Activated naive CD8-positive, alpha-beta T cell treated with anti-CD3 and anti-CD28 coated beads, Interleukin-2, amount 50 U/mL, for 24 hours (primary cell): ENCODE results near the gene ZNF791.
"Not testable (repeated sequence)": the region's sequence is repeated elsewhere in the genome, so short reads cannot be mapped to it uniquely, and the experiment has no call there.

Source experiments
- ATAC-seq: fragments of 150-1000 bp; cut with Tn5 transposase; one replicate; pipeline ENCODE4 v1.10.0; 2021
- DNase-seq: peaks from one replicate; pipeline ENCODE4 v3.0.0; 2021
- H3K27ac Mint-ChIP-seq: one replicate; pipeline ENCODE4 v1.8.0; 2021; ENCODE audit warnings: mild to moderate bottlenecking, mixed read lengths
- H3K27me3 Mint-ChIP-seq: one replicate; pipeline ENCODE4 v1.8.0; 2021; ENCODE audit warnings: mixed read lengths
- H3K36me3 Mint-ChIP-seq: one replicate; pipeline ENCODE4 v1.8.0; 2021; ENCODE audit warnings: low read depth, mixed read lengths
- H3K4me1 Mint-ChIP-seq: one replicate; pipeline ENCODE4 v1.8.0; 2021; ENCODE audit warnings: mixed read lengths
- H3K4me3 Mint-ChIP-seq: one replicate; pipeline ENCODE4 v1.8.0; 2021; ENCODE audit warnings: mild to moderate bottlenecking, moderate library complexity, mixed read lengths
- H3K9me3 Mint-ChIP-seq: one replicate; pipeline ENCODE4 v1.8.0; 2021; ENCODE audit warnings: mixed read lengths

ZNF791 gene

GRCh38 chr19:12668346-12668745 is 57.6 kb downstream of the ZNF791 start:
- H3K27ac Mint-ChIP-seq, result peak overlapping the region; percentile 98

GRCh38 chr19:12668932-12669269 is 58.2 kb downstream of the ZNF791 start:
- peaks cover 56% of the 10 kb centered on the region for H3K4me1 Mint-ChIP-seq
- H3K4me3 Mint-ChIP-seq, result peak overlapping the region; percentile 96
- DNase-seq (peak; percentile 67), ATAC-seq (no peak)
- no peaks in the 10 kb centered on the region for H3K27me3 Mint-ChIP-seq
- peaks cover 20% of the 10 kb centered on the region for H3K36me3 Mint-ChIP-seq
- no peaks in the 10 kb centered on the region for H3K9me3 Mint-ChIP-seq
- peak overlapping the region; percentile 98 for H3K27ac Mint-ChIP-seq

More at GRCh38 chr19:12668346-12668745, 57.6 kb downstream of the ZNF791 start:
- ATAC-seq, result no peak
- peaks cover 56% of the 10 kb centered on the region for H3K4me1 Mint-ChIP-seq
- no peaks in the 10 kb centered on the region for H3K9me3 Mint-ChIP-seq
- H3K36me3 Mint-ChIP-seq, result peaks cover 24% of the 10 kb centered on the region
- no peak for DNase-seq
- H3K4me3 Mint-ChIP-seq, result peak overlapping the region; percentile 96
- H3K27me3 Mint-ChIP-seq, result no peaks in the 10 kb centered on the region

GRCh38 chr19:12669270-12670158 is 58.8 kb downstream of the ZNF791 start:
- Mint-ChIP-seq H3K27ac (peak overlapping the region; percentile 98), H3K36me3 (peaks cover 20% of the 10 kb centered on the region), H3K4me1 (peaks cover 53% of the 10 kb centered on the region), H3K27me3 (no peaks in the 10 kb centered on the region), H3K9me3 (no peaks in the 10 kb centered on the region), H3K4me3 (peak overlapping the region; percentile 96)
- ATAC-seq, result no peak
- DNase-seq, result peak; percentile 78

GRCh38 chr19:12670159-12670928 is 59.6 kb downstream of the ZNF791 start:
- peak overlapping the region; percentile 98 for H3K27ac Mint-ChIP-seq
- ATAC-seq, result no peak
- H3K4me1 Mint-ChIP-seq, result peaks cover 45% of the 10 kb centered on the region
- peak overlapping the region; percentile 96 for H3K4me3 Mint-ChIP-seq
- no peaks in the 10 kb centered on the region for H3K27me3 Mint-ChIP-seq
- H3K9me3 Mint-ChIP-seq, result no peaks in the 10 kb centered on the region
- peaks cover 15% of the 10 kb centered on the region for H3K36me3 Mint-ChIP-seq
- DNase-seq, result no peak

GRCh38 chr19:12672744-12673143 is 62.0 kb downstream of the ZNF791 start:
- Mint-ChIP-seq H3K4me3 (no peak overlapping the region), H3K36me3 (peaks cover 20% of the 10 kb centered on the region), H3K9me3 (no peaks in the 10 kb centered on the region), H3K4me1 (peaks cover 38% of the 10 kb centered on the region), H3K27me3 (no peaks in the 10 kb centered on the region), H3K27ac (no peak overlapping the region)
- DNase-seq (no peak), ATAC-seq (no peak)

- Mint-ChIP-seq H3K36me3 (peaks cover 24% of the 10 kb centered on the region), H3K27ac (no peak overlapping the region), H3K27me3 (no peaks in the 10 kb centered on the region)
These were observed 64.7 kb downstream of the ZNF791 start for GRCh38 chr19:12675399-12675798.

GRCh38 chr19:12675940-12676339 is 65.2 kb downstream of the ZNF791 start:
- DNase-seq (no peak), ATAC-seq (peak; percentile 10)
- H3K36me3 Mint-ChIP-seq, result peaks cover 26% of the 10 kb centered on the region
- H3K27me3 Mint-ChIP-seq, result no peaks in the 10 kb centered on the region
- no peaks in the 10 kb centered on the region for H3K9me3 Mint-ChIP-seq
- no peak overlapping the region for H3K4me3 Mint-ChIP-seq
- H3K4me1 Mint-ChIP-seq, result peaks cover 22% of the 10 kb centered on the region
- H3K27ac Mint-ChIP-seq, result no peak overlapping the region

More at GRCh38 chr19:12675399-12675798, 64.7 kb downstream of the ZNF791 start:
- ATAC-seq (no peak), DNase-seq (no peak)
- Mint-ChIP-seq H3K9me3 (no peaks in the 10 kb centered on the region), H3K4me3 (no peak overlapping the region), H3K4me1 (peaks cover 25% of the 10 kb centered on the region)

GRCh38 chr19:12676384-12676792 is 65.7 kb downstream of the ZNF791 start:
- peaks cover 25% of the 10 kb centered on the region for H3K4me1 Mint-ChIP-seq
- no peak overlapping the region for H3K27ac Mint-ChIP-seq
- no peaks in the 10 kb centered on the region for H3K9me3 Mint-ChIP-seq
- peaks cover 30% of the 10 kb centered on the region for H3K36me3 Mint-ChIP-seq
- ATAC-seq, result peak; percentile 41
- no peaks in the 10 kb centered on the region for H3K27me3 Mint-ChIP-seq
- peak; percentile 95 for DNase-seq
- peak overlapping the region; percentile 9 for H3K4me3 Mint-ChIP-seq

- peaks cover 24% of the 10 kb centered on the region for H3K4me1 Mint-ChIP-seq
- DNase-seq (no peak), ATAC-seq (no peak)
- no peaks in the 10 kb centered on the region for H3K9me3 Mint-ChIP-seq
- H3K4me3 Mint-ChIP-seq, result no peak overlapping the region
- H3K27me3 Mint-ChIP-seq, result no peaks in the 10 kb centered on the region
- no peak overlapping the region for H3K27ac Mint-ChIP-seq
- peaks cover 29% of the 10 kb centered on the region for H3K36me3 Mint-ChIP-seq
These were observed 66.2 kb downstream of the ZNF791 start for GRCh38 chr19:12676928-12677327.

- H3K27me3 Mint-ChIP-seq, DNase-seq, H3K9me3 Mint-ChIP-seq, H3K4me3 Mint-ChIP-seq, H3K27ac Mint-ChIP-seq, ATAC-seq: not testable (repeated sequence)
- Mint-ChIP-seq H3K36me3 (peaks cover 26% of the 10 kb centered on the region), H3K4me1 (peaks cover 22% of the 10 kb centered on the region)
These were observed 67.3 kb downstream of the ZNF791 start for GRCh38 chr19:12678039-12678438.

GRCh38 chr19:12680034-12680433 is 69.3 kb downstream of the ZNF791 start:
- Mint-ChIP-seq H3K4me3 (peak overlapping the region; percentile 91), H3K4me1 (peaks cover 22% of the 10 kb centered on the region), H3K9me3 (no peaks in the 10 kb centered on the region), H3K27me3 (no peaks in the 10 kb centered on the region), H3K36me3 (peaks cover 21% of the 10 kb centered on the region), H3K27ac (no peak overlapping the region)
- DNase-seq (no peak), ATAC-seq (no peak)

GRCh38 chr19:12681074-12681987 is 70.6 kb downstream of the ZNF791 start, which contains the start of gene DHPS:
Gene DHPS (minus strand): TSS chr19:12681880. CDS start chr19:12681766, 114 bp downstream.
- peak; percentile 92 for ATAC-seq
- H3K27ac Mint-ChIP-seq, result peak within 1 kb of the TSS; percentile 82
- DNase-seq, result peak; percentile 89
- H3K4me3 Mint-ChIP-seq, result peak within 1 kb of the TSS; percentile 91
- no peaks in the 10 kb centered on the region for H3K9me3 Mint-ChIP-seq
- peaks cover 19% of the 10 kb centered on the region for H3K36me3 Mint-ChIP-seq
- peaks cover 20% of the 10 kb centered on the region for H3K4me1 Mint-ChIP-seq
- H3K27me3 Mint-ChIP-seq, result no peaks in the 10 kb centered on the region
